C4-2B (cell line): ENCODE measurements around the gene TPD52L1.

Experiments
- H3K27ac ChIP-seq: fragments of 450-650 bp; 2 replicates; pipeline ENCODE4 v1.5.1; 2017
- ZFX ChIP-seq: fragments of 450-650 bp; IDR thresholded peaks from 2 replicates; pipeline ENCODE4 v1.6.1; 2017
- TF ChIP-seq, protein P1 (sequence below): fragments of 450-650 bp; conservative IDR thresholded peaks from 2 replicates; pipeline ENCODE4 v1.5.1; 2017; ENCODE audit warnings: mild to moderate bottlenecking

Gene TPD52L1

DNA sequence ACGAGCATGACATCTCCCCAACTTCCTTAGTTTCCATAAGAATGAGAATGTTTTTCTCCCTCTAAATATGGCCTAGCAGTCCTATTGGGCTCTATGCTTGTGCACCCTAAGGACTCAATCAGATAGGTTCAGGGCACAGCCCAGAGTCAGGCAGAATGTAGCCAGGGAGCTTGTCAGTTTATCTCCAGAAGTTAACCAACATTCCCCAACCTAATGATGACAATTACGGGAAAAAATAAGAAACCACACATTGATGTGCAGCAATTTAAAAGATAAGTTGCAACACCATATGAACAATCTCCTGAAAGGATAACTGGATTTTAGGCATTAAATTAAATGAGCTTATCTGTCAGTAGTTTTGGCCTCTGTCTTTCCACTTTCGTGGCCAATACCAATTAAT lies 77.1 kb downstream of the TPD52L1 start:
- no peak overlapping the region for H3K27ac ChIP-seq
- TF ChIP-seq, protein P1, sequence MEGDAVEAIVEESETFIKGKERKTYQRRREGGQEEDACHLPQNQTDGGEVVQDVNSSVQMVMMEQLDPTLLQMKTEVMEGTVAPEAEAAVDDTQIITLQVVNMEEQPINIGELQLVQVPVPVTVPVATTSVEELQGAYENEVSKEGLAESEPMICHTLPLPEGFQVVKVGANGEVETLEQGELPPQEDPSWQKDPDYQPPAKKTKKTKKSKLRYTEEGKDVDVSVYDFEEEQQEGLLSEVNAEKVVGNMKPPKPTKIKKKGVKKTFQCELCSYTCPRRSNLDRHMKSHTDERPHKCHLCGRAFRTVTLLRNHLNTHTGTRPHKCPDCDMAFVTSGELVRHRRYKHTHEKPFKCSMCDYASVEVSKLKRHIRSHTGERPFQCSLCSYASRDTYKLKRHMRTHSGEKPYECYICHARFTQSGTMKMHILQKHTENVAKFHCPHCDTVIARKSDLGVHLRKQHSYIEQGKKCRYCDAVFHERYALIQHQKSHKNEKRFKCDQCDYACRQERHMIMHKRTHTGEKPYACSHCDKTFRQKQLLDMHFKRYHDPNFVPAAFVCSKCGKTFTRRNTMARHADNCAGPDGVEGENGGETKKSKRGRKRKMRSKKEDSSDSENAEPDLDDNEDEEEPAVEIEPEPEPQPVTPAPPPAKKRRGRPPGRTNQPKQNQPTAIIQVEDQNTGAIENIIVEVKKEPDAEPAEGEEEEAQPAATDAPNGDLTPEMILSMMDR = no peak
- TF ChIP-seq ZFX = no peak

DNA sequence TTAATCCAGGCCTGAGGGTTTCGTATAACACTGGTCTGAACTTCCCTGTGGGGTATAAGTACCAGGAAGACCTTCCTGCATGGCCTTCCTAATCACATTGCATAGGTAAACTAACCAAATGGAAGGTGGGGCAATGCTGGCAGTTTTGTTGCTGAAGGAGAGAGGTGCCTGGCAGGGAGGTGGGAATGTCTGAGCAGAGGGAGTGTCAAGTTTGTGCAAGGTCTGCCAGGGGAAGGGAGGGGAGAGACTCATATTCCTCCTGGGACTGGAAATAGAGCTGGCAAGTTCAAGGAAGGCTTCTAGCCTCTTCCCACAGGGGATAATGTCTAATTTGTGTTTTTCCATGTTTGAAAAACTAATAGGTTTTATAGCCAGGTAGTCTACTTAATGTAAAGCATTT lies 77.6 kb downstream of the TPD52L1 start:
- H3K27ac ChIP-seq = no peak overlapping the region
- no peak for TF ChIP-seq ZFX
- TF ChIP-seq, protein P1 = no peak

DNA sequence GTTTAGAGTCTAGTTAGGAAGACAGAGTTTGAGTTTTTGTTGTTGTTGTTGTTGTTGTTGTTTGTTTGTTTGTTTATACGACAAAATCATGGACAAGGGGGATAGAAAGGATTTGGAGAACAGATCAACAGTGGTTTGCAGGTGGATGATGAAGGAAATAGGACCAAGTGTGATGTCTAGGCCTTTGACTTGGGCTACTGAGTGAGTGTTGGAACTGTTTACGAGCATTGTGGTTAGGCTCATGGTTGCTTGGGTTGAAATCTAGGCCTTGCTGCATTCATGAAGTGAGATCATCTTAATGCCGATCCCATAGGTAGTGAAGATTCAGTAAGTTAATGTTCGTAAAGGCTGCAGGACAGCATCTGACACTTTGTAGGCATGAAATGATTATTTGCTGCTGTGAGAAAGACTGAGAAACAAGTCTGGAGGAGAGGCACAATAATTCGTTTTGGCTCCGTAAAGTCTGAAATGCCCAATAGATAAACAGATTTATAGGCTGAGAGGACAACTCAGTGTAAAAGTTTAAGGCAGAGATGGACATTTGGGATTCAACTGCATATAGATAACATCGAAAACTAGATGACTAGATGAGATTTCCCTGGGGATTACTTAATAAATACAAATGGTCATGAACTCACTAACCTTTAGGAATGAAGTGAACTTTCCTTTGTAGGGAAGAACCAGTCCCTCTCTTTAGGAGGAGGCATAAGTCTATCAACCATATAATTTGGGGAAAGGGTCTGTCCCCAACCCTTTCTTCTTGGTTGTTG lies 78.2 kb downstream of the TPD52L1 start:
- TF ChIP-seq ZFX = no peak
- TF ChIP-seq, protein P1 = no peak

DNA sequence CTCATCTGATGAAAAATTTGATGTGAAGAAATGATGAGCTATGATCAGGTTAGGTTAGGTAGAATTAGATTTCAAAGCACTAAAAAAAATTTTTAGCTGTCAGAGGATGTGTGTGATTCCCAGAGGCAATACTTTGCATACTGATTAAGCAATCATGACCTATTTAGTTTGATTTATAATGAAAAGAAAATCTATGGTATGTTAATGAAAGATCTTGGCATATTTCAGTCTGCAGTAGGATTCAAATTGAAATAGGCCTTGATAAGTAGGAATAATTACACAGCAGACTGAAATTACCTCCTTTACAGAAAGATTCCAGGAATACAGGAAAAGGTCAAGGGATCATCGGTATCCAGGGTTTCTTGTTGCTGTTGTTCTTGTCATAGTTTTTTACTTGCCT lies 78.9 kb downstream of the TPD52L1 start:
- TF ChIP-seq, protein P1 = no peak
- no peak for TF ChIP-seq ZFX
- H3K27ac ChIP-seq = no peak overlapping the region

More for the DNA sequence above, 78.2 kb downstream of the TPD52L1 start:
- no peak overlapping the region for H3K27ac ChIP-seq

DNA sequence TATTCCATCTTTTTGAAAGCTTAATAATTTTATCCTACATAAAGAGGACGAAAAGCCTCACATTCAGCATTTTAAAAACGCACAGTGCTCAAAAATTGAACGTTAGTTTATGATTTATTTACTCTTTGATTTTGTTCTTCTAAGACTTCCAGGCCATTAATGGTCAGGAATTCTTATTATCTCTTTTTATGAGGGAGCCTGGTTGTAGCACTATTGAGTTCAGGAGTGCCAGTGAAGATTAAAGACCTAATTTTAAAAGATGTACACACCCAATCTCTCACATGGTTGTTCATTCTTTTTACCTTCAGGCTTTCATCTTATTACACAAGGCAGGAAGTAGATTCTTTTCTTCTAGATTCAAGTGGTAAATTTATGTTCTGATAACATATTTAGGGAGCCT lies 79.6 kb downstream of the TPD52L1 start:
- H3K27ac ChIP-seq = no peak overlapping the region
- TF ChIP-seq, protein P1 = no peak
- TF ChIP-seq ZFX = no peak

DNA sequence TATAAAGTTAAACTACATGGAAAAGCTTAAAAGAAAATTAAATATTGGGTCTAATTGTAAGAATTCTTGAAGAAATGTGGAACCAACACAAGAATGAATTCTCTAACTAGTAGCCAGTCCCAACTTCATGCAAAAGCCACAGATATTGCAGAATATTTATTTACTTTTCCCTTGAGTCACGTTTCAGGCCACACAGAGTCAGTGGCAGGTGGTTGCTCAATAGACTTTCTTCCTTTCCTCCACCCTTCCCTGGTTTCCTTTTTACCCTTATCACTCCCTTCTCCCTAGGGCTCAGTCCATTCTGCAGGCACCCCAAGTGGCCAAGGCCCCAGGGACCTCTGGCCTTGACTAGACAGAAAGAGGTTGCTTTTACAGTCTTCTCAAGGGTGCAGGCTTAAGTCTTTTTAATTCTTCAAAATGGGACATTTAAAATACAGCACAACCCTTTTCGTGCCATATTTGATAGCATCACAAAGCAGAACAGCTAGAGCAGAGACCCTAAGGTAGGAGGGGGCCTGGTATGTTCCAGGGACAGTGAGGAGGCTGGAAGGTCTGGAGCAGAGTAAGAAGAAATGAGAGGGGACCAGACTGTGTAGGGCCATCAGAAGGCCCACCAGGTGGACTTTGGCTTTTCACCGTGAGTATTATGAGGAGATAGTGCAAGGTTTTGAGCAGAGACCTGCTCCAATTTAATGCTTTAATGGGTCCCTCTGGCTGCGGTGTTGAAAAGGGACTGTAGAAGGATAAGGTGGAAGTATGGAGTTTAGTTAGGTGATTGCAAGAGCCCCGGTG lies 83.2 kb downstream of the TPD52L1 start:
- no peak overlapping the region for H3K27ac ChIP-seq
- no peak for TF ChIP-seq ZFX
- TF ChIP-seq, protein P1 = no peak

DNA sequence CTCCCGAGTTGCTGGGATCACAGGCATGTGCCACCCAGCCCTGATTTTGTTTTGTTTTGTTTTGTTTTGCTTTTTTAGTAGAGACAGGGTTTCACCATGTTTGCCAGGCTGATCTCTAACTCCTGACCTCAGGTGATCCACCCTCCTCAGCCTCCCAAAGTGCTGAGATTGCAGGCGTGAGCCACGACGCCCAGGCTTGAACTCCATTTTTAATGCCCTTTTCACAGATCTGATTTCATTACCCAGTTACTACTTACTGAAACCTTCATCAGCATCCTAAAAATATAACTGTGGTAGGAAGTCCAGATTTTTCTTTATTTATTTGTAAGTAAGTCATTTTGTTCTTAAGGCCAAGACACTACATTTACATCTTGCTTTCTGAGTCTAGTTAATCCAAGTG lies 84.2 kb downstream of the TPD52L1 start:
- H3K27ac ChIP-seq = no peak overlapping the region
- no peak for TF ChIP-seq ZFX
- TF ChIP-seq, protein P1 = no peak
